H1 (cell line): ENCODE measurements around the gene CELF2. TPM values are rescaled to one million over a fixed set of nuclear protein-coding genes. Genes with fewer than 3 reads are reported as not detected.

Experiments
- CTCF ChIA-PET: fragments of 300-600 bp; sonication (Branson Sonifier 250); formaldehyde crosslinking; loops from one replicate; lab custom pipeline; 2021; ENCODE audit not compliant: partially characterized antibody; lab: Charles Lee
- POLR2A ChIA-PET: fragments of 300-600 bp; sonication (Branson Sonifier 250); formaldehyde crosslinking; loops from one replicate; lab custom pipeline; 2021; ENCODE audit warnings: inconsistent platforms; ENCODE audit not compliant: partially characterized antibody; lab: Charles Lee
- DNase-seq, 2 experiments: peaks; one replicate each; pipeline versions ENCODE4 v3.0.0 to v3.0.0-alpha.2; 2010 to 2022; ENCODE audit warnings: low spot score in 2 of 2, low read depth in 1 of 2, mixed read lengths in 1 of 2
- FAIRE-seq: peaks from 2 replicates; lab custom pipeline; 2011; peaks lifted over from hg19 to GRCh38; lab: Jason Lieb, UNC
- H2AFZ ChIP-seq: 2 replicates; pipeline ENCODE4 v1.8.1; 2012; ENCODE audit warnings: low read length, inconsistent platforms
- H2AK5ac ChIP-seq: 2 replicates; pipeline ENCODE4 v1.6.1; 2013; ENCODE audit warnings: low read depth, low read length
- H2BK120ac ChIP-seq: replicated peaks from 2 replicates; pipeline ENCODE3; 2013; ENCODE audit warnings: low read depth, low read length, inconsistent platforms
- H2BK12ac ChIP-seq: 2 replicates; pipeline ENCODE4 v1.6.1; 2013; ENCODE audit warnings: low read depth, low read length
- H2BK15ac ChIP-seq: 2 replicates; pipeline ENCODE4 v1.6.1; 2013; ENCODE audit warnings: low read length
- H2BK20ac ChIP-seq: 2 replicates; pipeline ENCODE4 v1.6.1; 2013; ENCODE audit warnings: low read length
- H2BK5ac ChIP-seq: 2 replicates; pipeline ENCODE4 v1.6.1; 2013; ENCODE audit warnings: low read depth, low read length
- H3K14ac ChIP-seq: 2 replicates; pipeline ENCODE4 v1.6.1; 2013; ENCODE audit warnings: inconsistent platforms; ENCODE audit not compliant: insufficient read length
- H3K18ac ChIP-seq: 2 replicates; pipeline ENCODE4 v1.6.1; 2013; ENCODE audit warnings: low read length; ENCODE audit errors: extremely low read depth
- H3K23ac ChIP-seq: 2 replicates; pipeline ENCODE4 v1.6.1; 2013; ENCODE audit warnings: inconsistent platforms; ENCODE audit not compliant: insufficient read length
- H3K23me2 ChIP-seq: 2 replicates; pipeline ENCODE4 v1.6.1; 2013; ENCODE audit warnings: low read depth, low read length
- H3K27ac ChIP-seq: 2 replicates; pipeline ENCODE4 v1.6.1; 2011; ENCODE audit warnings: low read depth, low read length, inconsistent platforms
- H3K27me3 ChIP-seq, 4 experiments: replicated peaks in 1 of 4; 1 replicate in 1 of 4; 2 replicates in 3 of 4; pipeline versions ENCODE4 v1.6.1 to v1.8.1; 2011 to 2013; ENCODE audit warnings: low read length in 3 of 4, mild to moderate bottlenecking in 3 of 4, inconsistent platforms in 2 of 4, mixed read lengths in 2 of 4, moderate library complexity in 1 of 4; ENCODE audit not compliant: control insufficient read depth in 3 of 4, insufficient read depth in 3 of 4; ENCODE audit errors: extremely low read depth in 1 of 4
- H3K36me3 ChIP-seq, 4 experiments: 2 replicates each; pipeline versions ENCODE4 v1.6.1 to v1.8.1; 2011 to 2013; ENCODE audit warnings: mild to moderate bottlenecking in 4 of 4, low read length in 3 of 4, moderate library complexity in 2 of 4, control low read depth in 1 of 4, inconsistent platforms in 1 of 4; ENCODE audit not compliant: insufficient read depth in 4 of 4, control insufficient read depth in 2 of 4
- H3K4ac ChIP-seq: replicated peaks from 2 replicates; pipeline ENCODE3; 2013; ENCODE audit warnings: low read length, low read depth, mixed read lengths, inconsistent platforms; ENCODE audit not compliant: insufficient read length
- H3K4me1 ChIP-seq, 4 experiments: replicated peaks in 1 of 4; 1 replicate in 1 of 4; 2 replicates in 3 of 4; pipeline versions ENCODE4 v1.6.1 to v1.8.1; 2011 to 2013; ENCODE audit warnings: low read length in 3 of 4, inconsistent platforms in 2 of 4, mixed read lengths in 1 of 4; ENCODE audit not compliant: insufficient read depth in 4 of 4, control insufficient read depth in 3 of 4
- H3K4me2 ChIP-seq, 2 experiments: 2 replicates each; pipeline versions ENCODE4 v1.6.1 to v1.8.1; 2011 to 2013; ENCODE audit warnings: low read depth in 2 of 2, low read length in 2 of 2, control low read depth in 1 of 2, inconsistent platforms in 1 of 2, mild to moderate bottlenecking in 1 of 2; ENCODE audit not compliant: insufficient read depth in 1 of 2
- H3K4me3 ChIP-seq, 4 experiments: fragments of 200-600, 300-600 bp in 1 of 4; sonication (generic), shearing (Covaris generic), sonication (Bioruptor Twin) in 1 of 4; 2 replicates each; pipeline versions ENCODE4 v1.5.1 to v1.8.1; 2011 to 2016; ENCODE audit warnings: low read length in 4 of 4, low read depth in 3 of 4, control low read depth in 2 of 4, inconsistent platforms in 2 of 4, mild to moderate bottlenecking in 2 of 4, mixed read lengths in 1 of 4, moderate library complexity in 1 of 4; ENCODE audit not compliant: insufficient read depth in 2 of 4; ENCODE audit errors: extremely low read depth in 1 of 4
- H3K56ac ChIP-seq: replicated peaks from 2 replicates; pipeline ENCODE3; 2013; ENCODE audit warnings: low read depth, mild to moderate bottlenecking, mixed read lengths, low read length, inconsistent platforms; ENCODE audit not compliant: insufficient read length
- H3K79me1 ChIP-seq: 2 replicates; pipeline ENCODE4 v1.6.1; 2013; ENCODE audit warnings: low read depth, low read length, control low read depth
- H3K79me2 ChIP-seq, 2 experiments: 2 replicates each; pipeline versions ENCODE4 v1.6.1 to v1.8.1; 2012 to 2013; ENCODE audit warnings: low read length in 2 of 2, mild to moderate bottlenecking in 2 of 2, inconsistent platforms in 1 of 2; ENCODE audit not compliant: insufficient read depth in 2 of 2, control insufficient read depth in 1 of 2
- H3K9ac ChIP-seq, 4 experiments: replicated peaks in 1 of 4; 1 replicate in 1 of 4; 2 replicates in 3 of 4; pipeline versions ENCODE4 v1.6.1 to v1.8.1; 2011 to 2013; ENCODE audit warnings: low read depth in 3 of 4, low read length in 3 of 4, control low read depth in 2 of 4, mild to moderate bottlenecking in 2 of 4, moderate library complexity in 2 of 4, inconsistent platforms in 1 of 4; ENCODE audit errors: extremely low read depth in 1 of 4
- H3K9me3 ChIP-seq, 2 experiments: 2 replicates each; pipeline versions ENCODE4 v1.6.1 to v1.8.1; 2012 to 2013; ENCODE audit warnings: mild to moderate bottlenecking in 2 of 2, moderate library complexity in 2 of 2, control low read depth in 1 of 2, inconsistent platforms in 1 of 2, low read depth in 1 of 2, low read length in 1 of 2, mixed read lengths in 1 of 2; ENCODE audit not compliant: insufficient read depth in 2 of 2
- H4K20me1 ChIP-seq, 2 experiments: replicated peaks in 1 of 2; 2 replicates each; pipeline versions ENCODE3 to v1.8.1; 2011 to 2013; ENCODE audit warnings: inconsistent platforms in 2 of 2, low read length in 2 of 2, mild to moderate bottlenecking in 1 of 2; ENCODE audit not compliant: insufficient read depth in 2 of 2, control insufficient read depth in 1 of 2
- H4K5ac ChIP-seq: 2 replicates; pipeline ENCODE4 v1.6.1; 2013; ENCODE audit warnings: low read length, low read depth, mixed read lengths, inconsistent platforms; ENCODE audit not compliant: insufficient read length
- H4K8ac ChIP-seq: 2 replicates; pipeline ENCODE4 v1.8.0; 2013; ENCODE audit warnings: mild to moderate bottlenecking, moderate library complexity, low read length, inconsistent platforms; ENCODE audit not compliant: insufficient read depth; ENCODE audit errors: extremely low read depth
- H4K91ac ChIP-seq: replicated peaks from 2 replicates; pipeline ENCODE3; 2013; ENCODE audit warnings: low read length, mixed read lengths, inconsistent platforms; ENCODE audit not compliant: insufficient read length
- CBX5 ChIP-seq: fragments of 300-800, 300-1000 bp; sonication (generic); IDR thresholded peaks from 2 replicates; pipeline ENCODE4 v1.7.1; 2016; ENCODE audit warnings: antibody characterized with exemption, low read length, low read depth
- KDM4A ChIP-seq: IDR thresholded peaks from one replicate; pipeline ENCODE4 v1.7.1; 2012; ENCODE audit warnings: low read depth, mild to moderate bottlenecking, moderate library complexity, low read length, inconsistent platforms; ENCODE audit not compliant: severe bottlenecking
- WGBS, 2 experiments: shearing (Covaris generic) in 1 of 2; methylation state at CpG; one replicate each; pipeline versions ENCODE4 v1.1.6 to v1.1.7; 2013 to 2015; ENCODE audit warnings: low lambda C conversion rate in 2 of 2, mixed read lengths in 2 of 2, inconsistent platforms in 1 of 2, low coverage in 1 of 2, missing lambda C conversion rate in 1 of 2; ENCODE audit not compliant: insufficient replicate concordance in 2 of 2, insufficient coverage in 1 of 2, insufficient read length in 1 of 2; ENCODE audit errors: extremely low coverage in 1 of 2, missing lambda C conversion rate in 1 of 2; 5-methylcytosine and 5-hydroxymethylcytosine counted together
- polyA plus RNA-seq, 7 experiments: library from polyadenylated mRNA; depleted of rRNA in 3 of 7; stranded (reverse) in 5 of 7; unstranded in 2 of 7; fragments of >200 nt in 5 of 7; fragments of 200-250 nt in 2 of 7; gene quantifications; 1 replicate in 5 of 7; 2 replicates in 1 of 7; 4 replicates in 1 of 7; pipeline versions ENCODE4 v1.2.1 to v1.2.3, GENCODE V29; 2011 to 2013; ENCODE audit warnings: missing spikeins in 2 of 7, mixed read lengths in 2 of 7
- total RNA-seq: library from RNA; stranded (reverse); fragmentation: NEBNext Ultra II Directional; extraction: Animal tissue kit (Norgen Biotek cat#: 25700); gene quantifications from 2 replicates; pipeline ENCODE4 v1.2.1, GENCODE V29; 2021

Gene CELF2
- total and polyA plus RNA-seq, 2 of the 8 experiments (the other 6 are each of a cell fraction or from before 2014, with no cell fraction given): 18.3 to 22.7 TPM

- Histone ChIP-seq H2BK15ac (no peak overlapping the region), H3K36me3 (no peaks in the 10 kb centered on the region), H4K8ac (no peak overlapping the region), H3K23me2 (no peaks in the 10 kb centered on the region; the same call in 1 of the 2 replicates), H3K9ac (no peak overlapping the region), H2BK12ac (no peak overlapping the region), H4K20me1 (peaks cover 0 to 1% of the 10 kb centered on the region in 2 experiments), H3K23ac (no peak overlapping the region), H3K79me2 (0 out of 4 replicates have a peak, but pooled peaks cover 0 to 7% of the 10 kb centered on the region in 2 experiments), H4K5ac (no peak overlapping the region), H3K79me1 (no peaks in the 10 kb centered on the region), H3K27me3 (no peaks in the 10 kb centered on the region), H2BK20ac (no peak overlapping the region), H4K91ac (no peak overlapping the region), H3K56ac (no peak overlapping the region), H3K27ac (no peak overlapping the region), H3K9me3 (0 out of 4 replicates have a peak, but pooled peaks cover 0 to 2% of the 10 kb centered on the region in 2 experiments), H3K18ac (no peak overlapping the region), H3K14ac (no peak overlapping the region), H2BK120ac (no peak overlapping the region), H2BK5ac (no peak overlapping the region), H3K4me2 (no peak overlapping the region), H3K4ac (no peak overlapping the region), H3K4me1 (no peaks in the 10 kb centered on the region), H2AFZ (no peak overlapping the region), H2AK5ac (no peak overlapping the region), H3K4me3 (no peak overlapping the region)
- FAIRE-seq (no peak), DNase-seq (no peak)
- 87% methylated on average over 5 of the region's 5 CpGs; no CpG with 5 or more reads in 1 of the 2 experiments for WGBS, 2 experiments
- POLR2A ChIA-PET: no interaction called here
- CTCF ChIA-PET: no interaction called here
- TF ChIP-seq KDM4A (no peak), CBX5 (no peak)
These were observed 46.2 kb downstream of the CELF2 start for GRCh38 chr10:11063856-11064255.
